ENCODE results near the gene MACC1. TPM values are rescaled to one million over a fixed set of nuclear protein-coding genes. Genes with fewer than 3 reads are reported as not detected.

Gene MACC1
- total and polyA plus RNA-seq, 2 donors (not counting 3 experiments of a cell fraction or from before 2014, with no cell fraction given), result not detected

DNA sequence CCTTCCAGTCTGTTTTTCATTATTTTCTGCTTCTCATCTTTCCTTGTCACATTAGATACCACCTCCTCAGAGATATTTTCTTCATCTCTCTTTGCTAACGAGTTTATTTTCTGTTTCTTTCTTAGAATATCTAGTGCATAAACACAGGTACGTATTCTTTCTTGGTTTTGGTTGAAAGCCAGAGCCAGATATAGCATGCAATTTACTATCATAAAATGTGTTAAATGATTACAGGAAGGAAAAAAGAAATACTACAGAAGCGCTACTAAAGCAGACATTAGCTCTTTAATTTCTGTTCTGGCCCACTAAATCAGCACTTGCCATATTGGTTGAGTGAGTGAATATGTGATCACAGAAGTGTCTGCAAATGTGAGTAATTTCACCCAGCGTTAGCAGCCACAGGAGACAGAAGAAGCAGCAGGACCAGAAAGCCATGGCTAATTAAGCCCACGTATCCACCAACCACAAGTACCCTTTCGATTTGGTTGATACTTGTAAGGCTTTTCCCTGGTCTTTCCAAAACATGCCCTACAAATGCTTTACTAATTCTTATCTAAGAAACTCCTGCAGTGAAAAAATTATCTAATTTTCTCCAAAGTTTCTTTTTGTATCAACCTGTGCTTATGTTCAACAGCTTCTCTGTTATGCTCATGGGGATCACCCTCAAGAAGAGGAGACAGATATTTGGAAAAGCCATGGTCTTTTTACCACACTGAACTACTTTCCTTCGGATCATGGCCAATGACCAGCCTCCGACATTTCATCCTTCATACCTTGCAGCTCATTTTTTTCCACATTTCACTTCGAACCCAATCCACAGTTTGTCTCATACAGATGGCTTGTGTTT lies 23.1 kb upstream of the MACC1 start:
- no peaks in the 10 kb centered on the region for H3K79me2 ChIP-seq (ENCODE audit: control insufficient read depth, insufficient read depth, low read length)
- DNase-seq (ENCODE audit: low read depth, low spot score) (no peak), FAIRE-seq (no peak)
- no peak overlapping the region for H2AFZ ChIP-seq (ENCODE audit: low read depth, low read length)
- no peak overlapping the region for H3K4me3 ChIP-seq (replicated peaks in 1 of 3; ENCODE audit: insufficient read depth in 1 of 3, low read depth in 1 of 3, low read length in 3 of 3)
- no peak overlapping the region for H3K9ac ChIP-seq (replicated peaks; ENCODE audit: extremely low read depth, insufficient read depth, low read length)
- dilution Hi-C loops (cut with MboI; ENCODE audit: extremely low pct_ligation_motif_present, low sequenced_read_pairs), result no loop called here
- no TSS peak for BruUV-seq (replicated peaks)
- ChIA-PET CTCF (no interaction called here), POLR2A (no interaction called here)
- no peaks in the 10 kb centered on the region for H3K36me3 ChIP-seq (ENCODE audit: control insufficient read depth in 2 of 2, extremely low read depth in 1 of 2, insufficient read depth in 2 of 2, low read length in 2 of 2)
- H3K27ac ChIP-seq (ENCODE audit: insufficient read depth, low read depth, low read length), result no peak overlapping the region
- no peak overlapping the region for H3K4me2 ChIP-seq (ENCODE audit: insufficient read depth, low read length)
- intact Hi-C loops (cut with micrococcal nuclease), result no loop called here
- H4K20me1 ChIP-seq (replicated peaks; ENCODE audit: control insufficient read depth, extremely low read depth, insufficient read depth, low read length), result no peaks in the 10 kb centered on the region
- TF ChIP-seq EZH2 (IDR thresholded peaks at IDR 0.05; ENCODE audit: borderline replicate concordance, low read depth, low read length, severe bottlenecking) (no peak), JUN (IDR thresholded peaks at IDR 0.05; ENCODE audit: borderline replicate concordance, insufficient read depth, insufficient read length, low read depth) (no peak), FOS (IDR thresholded peaks at IDR 0.05; ENCODE audit: borderline replicate concordance, insufficient read depth, low read length) (no peak), POLR2AphosphoS5 (IDR thresholded peaks at IDR 0.05; ENCODE audit: insufficient read depth, low read depth, low read length) (no peak), GATA2 (IDR thresholded peaks at IDR 0.05; ENCODE audit: insufficient read depth, insufficient read length, low read depth, low read length) (no peak), MYC (IDR thresholded peaks at IDR 0.05; ENCODE audit: low read depth, low read length) (no peak), POLR2A (IDR thresholded peaks at IDR 0.05; ENCODE audit: low read depth, low read length) (no peak)
- TF ChIP-seq, protein P1, sequence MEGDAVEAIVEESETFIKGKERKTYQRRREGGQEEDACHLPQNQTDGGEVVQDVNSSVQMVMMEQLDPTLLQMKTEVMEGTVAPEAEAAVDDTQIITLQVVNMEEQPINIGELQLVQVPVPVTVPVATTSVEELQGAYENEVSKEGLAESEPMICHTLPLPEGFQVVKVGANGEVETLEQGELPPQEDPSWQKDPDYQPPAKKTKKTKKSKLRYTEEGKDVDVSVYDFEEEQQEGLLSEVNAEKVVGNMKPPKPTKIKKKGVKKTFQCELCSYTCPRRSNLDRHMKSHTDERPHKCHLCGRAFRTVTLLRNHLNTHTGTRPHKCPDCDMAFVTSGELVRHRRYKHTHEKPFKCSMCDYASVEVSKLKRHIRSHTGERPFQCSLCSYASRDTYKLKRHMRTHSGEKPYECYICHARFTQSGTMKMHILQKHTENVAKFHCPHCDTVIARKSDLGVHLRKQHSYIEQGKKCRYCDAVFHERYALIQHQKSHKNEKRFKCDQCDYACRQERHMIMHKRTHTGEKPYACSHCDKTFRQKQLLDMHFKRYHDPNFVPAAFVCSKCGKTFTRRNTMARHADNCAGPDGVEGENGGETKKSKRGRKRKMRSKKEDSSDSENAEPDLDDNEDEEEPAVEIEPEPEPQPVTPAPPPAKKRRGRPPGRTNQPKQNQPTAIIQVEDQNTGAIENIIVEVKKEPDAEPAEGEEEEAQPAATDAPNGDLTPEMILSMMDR (IDR thresholded peaks at IDR 0.05; ENCODE audit: extremely low read depth in 1 of 2, insufficient read depth in 1 of 2, low read depth in 1 of 2, low read length in 2 of 2), result no peak
- TF ChIP-seq, protein P2, sequence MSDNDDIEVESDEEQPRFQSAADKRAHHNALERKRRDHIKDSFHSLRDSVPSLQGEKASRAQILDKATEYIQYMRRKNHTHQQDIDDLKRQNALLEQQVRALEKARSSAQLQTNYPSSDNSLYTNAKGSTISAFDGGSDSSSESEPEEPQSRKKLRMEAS (IDR thresholded peaks at IDR 0.05; ENCODE audit: insufficient read depth, insufficient read length), result no peak
- no peaks in the 10 kb centered on the region for H3K9me3 ChIP-seq (replicated peaks; ENCODE audit: control insufficient read depth, insufficient read depth, low read length)
- H3K27me3 ChIP-seq (ENCODE audit: control insufficient read depth in 2 of 2, insufficient read depth in 2 of 2, low read length in 2 of 2), result no peaks in the 10 kb centered on the region
- no peaks in the 10 kb centered on the region for H3K9me1 ChIP-seq (replicated peaks; ENCODE audit: control insufficient read depth, extremely low read depth, insufficient read depth, low read length)
- no peaks in the 10 kb centered on the region for H3K4me1 ChIP-seq (ENCODE audit: control insufficient read depth, extremely low read depth, insufficient read depth, low read length)
